Tibial artery (tissue), 4 donors: Measurements from ENCODE around the gene SELENOH.

ENCODE experiments used
- DNase-seq, 2 donors: peaks; one replicate each; pipeline ENCODE4 v3.0.0-alpha.2; 2019
- H3K27ac ChIP-seq, 2 donors: fragments of 200-600 bp; sonication (generic) in 1 of 2; 1 replicate in 1 of 2; 2 replicates in 1 of 2; pipeline ENCODE4 v1.5.1; 2018 to 2019; ENCODE audit warnings: mild to moderate bottlenecking in 1 of 2
- H3K27me3 ChIP-seq, 2 donors: fragments of 200-600 bp; sonication (generic) in 1 of 2; one replicate each; pipeline versions ENCODE4 v1.5.1 to v1.6.0; 2016 to 2019
- H3K36me3 ChIP-seq, 3 donors: fragments of 200-600 bp; sonication (generic) in 2 of 3; one replicate each; pipeline ENCODE4 v1.5.1; 2016 to 2019; ENCODE audit warnings: mild to moderate bottlenecking in 2 of 3
- H3K4me1 ChIP-seq, 4 donors: fragments of 200-600 bp; sonication (generic) in 2 of 4; 1 replicate in 3 of 4; 2 replicates in 1 of 4; pipeline ENCODE4 v1.5.1; 2016 to 2019
- H3K4me3 ChIP-seq, 2 donors: fragments of 200-600 bp; sonication (generic) in 1 of 2; 1 replicate in 1 of 2; 2 replicates in 1 of 2; pipeline ENCODE4 v1.5.1; 2018 to 2019; ENCODE audit warnings: mild to moderate bottlenecking in 2 of 2
- H3K9me3 ChIP-seq, 3 donors: fragments of 200-600 bp; sonication (generic) in 1 of 3; one replicate each; pipeline ENCODE4 v1.5.1; 2016 to 2019
- CTCF ChIP-seq, 2 experiments: fragments of 200-600 bp in 1 of 2; fragments of 450-650 bp in 1 of 2; IDR thresholded peaks; one replicate each; pipeline ENCODE4 v1.5.1; 2017 to 2019; ENCODE audit warnings: antibody characterized with exemption in 2 of 2, mild to moderate bottlenecking in 1 of 2, moderate library complexity in 1 of 2
- intact Hi-C: fragments of 100-400 bp; cut with DNase I; formaldehyde crosslinking; loops from one replicate; pipeline ENCODE4 v1.15.0; 2023; ENCODE audit warnings: low total_unique reads

Gene SELENOH

GRCh38 chr11:57735619-57736298 is 5.5 kb upstream of the SELENOH start:
- no peak for DNase-seq
- no peak for TF ChIP-seq CTCF (IDR thresholded peaks at IDR 0.05)
- Histone ChIP-seq H3K27ac (no peak overlapping the region), H3K36me3 (peaks cover 11 to 39% (median 13%) of the 10 kb centered on the region in 3 donors), H3K27me3 (no peaks in the 10 kb centered on the region), H3K4me3 (no peak overlapping the region), H3K9me3 (no peaks in the 10 kb centered on the region), H3K4me1 (peaks cover 0 to 4% (median 0%) of the 10 kb centered on the region in 4 donors)
- intact Hi-C loops, result no loop called here

- no peak for DNase-seq
- no peaks in the 10 kb centered on the region for H3K27me3 ChIP-seq
- intact Hi-C loops, result loop anchor here (10.0 kb wide), 1 partner anchor 63 kb away; no protein-coding TSS in a partner anchor
- peak overlapping the region; percentile 96 to 99 for H3K27ac ChIP-seq
- H3K4me1 ChIP-seq, result peaks cover 0 to 20% (median 10%) of the 10 kb centered on the region in 4 donors
- no peak for TF ChIP-seq CTCF (IDR thresholded peaks at IDR 0.05)
- H3K4me3 ChIP-seq, result peak overlapping the region; percentile 98 to 100
- H3K9me3 ChIP-seq, result no peaks in the 10 kb centered on the region
- peaks cover 29 to 68% (median 44%) of the 10 kb centered on the region in 3 donors for H3K36me3 ChIP-seq
Observed at GRCh38 chr11:57742087-57742452, 779 bp downstream of the SELENOH start.

- Histone ChIP-seq H3K36me3 (peaks cover 23 to 49% (median 33%) of the 10 kb centered on the region in 3 donors), H3K27me3 (no peaks in the 10 kb centered on the region), H3K4me3 (no peak overlapping the region), H3K27ac (no peak overlapping the region), H3K9me3 (no peaks in the 10 kb centered on the region), H3K4me1 (peaks cover 0 to 20% (median 10%) of the 10 kb centered on the region in 4 donors)
- no peak for DNase-seq
- no peak for TF ChIP-seq CTCF (IDR thresholded peaks at IDR 0.05)
- intact Hi-C loops, result loop anchor here (10.0 kb wide), 1 partner anchor 60 kb away; no protein-coding TSS in a partner anchor
Observed at GRCh38 chr11:57744357-57744756, 3.1 kb downstream of the SELENOH start.

GRCh38 chr11:57745206-57745605 is 3.9 kb downstream of the SELENOH start:
- Histone ChIP-seq H3K9me3 (no peaks in the 10 kb centered on the region), H3K4me1 (peaks cover 0 to 20% (median 10%) of the 10 kb centered on the region in 4 donors), H3K27ac (no peak overlapping the region), H3K27me3 (no peaks in the 10 kb centered on the region), H3K36me3 (peaks cover 23 to 46% (median 31%) of the 10 kb centered on the region in 3 donors), H3K4me3 (no peak overlapping the region)
- no peak for DNase-seq
- no peak for TF ChIP-seq CTCF (IDR thresholded peaks at IDR 0.05)
- intact Hi-C loops, result loop anchor here (10.0 kb wide), 1 partner anchor 60 kb away; no protein-coding TSS in a partner anchor

GRCh38 chr11:57746920-57747319 is 5.6 kb downstream of the SELENOH start:
- intact Hi-C loops, result loop anchor here (10.0 kb wide), 1 partner anchor 58 kb away; no protein-coding TSS in a partner anchor

More at GRCh38 chr11:57746920-57747319, 5.6 kb downstream of the SELENOH start:
- peaks cover 0 to 13% (median 9%) of the 10 kb centered on the region in 4 donors for H3K4me1 ChIP-seq
- TF ChIP-seq CTCF (IDR thresholded peaks at IDR 0.05), result no peak
- H3K36me3 ChIP-seq, result peaks cover 23 to 46% (median 31%) of the 10 kb centered on the region in 3 donors
- H3K27me3 ChIP-seq, result no peaks in the 10 kb centered on the region
- no peaks in the 10 kb centered on the region for H3K9me3 ChIP-seq
- no peak overlapping the region for H3K4me3 ChIP-seq
- no peak overlapping the region for H3K27ac ChIP-seq
- no peak for DNase-seq
